Fibroblast of lung (primary cell): Measurements from ENCODE around the gene OGG1. TPM values are rescaled to one million over a fixed set of nuclear protein-coding genes. Genes with fewer than 3 reads are reported as not detected.
A peak's percentile ranks its signal among the peaks of the same experiment; 100 is the strongest.

Experiments used
- DNase-seq, 2 donors: peaks; one replicate each; pipeline versions ENCODE4 v3.0.0 to v3.0.0-alpha.2; 2010; ENCODE audit warnings: low read depth in 2 of 2
- H2AFZ ChIP-seq: 2 replicates; pipeline ENCODE4 v1.5.1; 2012; ENCODE audit warnings: low read length, control low read depth, inconsistent platforms
- H3K27ac ChIP-seq: 2 replicates; pipeline ENCODE4 v1.5.1; 2011; ENCODE audit warnings: low read length, control low read depth; ENCODE audit not compliant: insufficient read depth
- H3K27me3 ChIP-seq: 2 replicates; pipeline ENCODE4 v1.5.1; 2011; ENCODE audit warnings: mild to moderate bottlenecking, low read length; ENCODE audit not compliant: control insufficient read depth, insufficient read depth
- H3K36me3 ChIP-seq: 2 replicates; pipeline ENCODE4 v1.5.1; 2011; ENCODE audit warnings: low read length; ENCODE audit not compliant: control insufficient read depth, insufficient read depth
- H3K4me1 ChIP-seq: 2 replicates; pipeline ENCODE4 v1.5.1; 2011; ENCODE audit warnings: low read length; ENCODE audit not compliant: control insufficient read depth, insufficient read depth; ENCODE audit errors: extremely low read depth
- H3K4me2 ChIP-seq: 2 replicates; pipeline ENCODE4 v1.5.1; 2011; ENCODE audit warnings: low read length, control low read depth; ENCODE audit not compliant: insufficient read depth; ENCODE audit errors: extremely low read depth
- H3K4me3 ChIP-seq, 4 experiments: fragments of 200-600 bp in 1 of 4; sonication (generic) in 1 of 4; replicated peaks in 1 of 4; 2 replicates each; pipeline ENCODE4 v1.5.1; 2011 to 2016; ENCODE audit warnings: low read length in 4 of 4, low read depth in 3 of 4, mild to moderate bottlenecking in 3 of 4, control low read depth in 2 of 4, inconsistent platforms in 1 of 4, mixed read lengths in 1 of 4; ENCODE audit not compliant: insufficient read depth in 1 of 4; ENCODE audit errors: control extremely low read depth in 1 of 4
- H3K79me2 ChIP-seq: 2 replicates; pipeline ENCODE4 v1.5.1; 2012; ENCODE audit warnings: mild to moderate bottlenecking, low read length, inconsistent platforms; ENCODE audit not compliant: control insufficient read depth, insufficient read depth
- H3K9ac ChIP-seq: 2 replicates; pipeline ENCODE4 v1.5.1; 2011; ENCODE audit warnings: mild to moderate bottlenecking, low read length, control low read depth; ENCODE audit not compliant: insufficient read depth
- H3K9me3 ChIP-seq: 2 replicates; pipeline ENCODE4 v1.5.1; 2012; ENCODE audit warnings: low read depth, low read length; ENCODE audit not compliant: control insufficient read depth, insufficient read depth
- H4K20me1 ChIP-seq: 2 replicates; pipeline ENCODE4 v1.5.1; 2011; ENCODE audit warnings: low read length; ENCODE audit not compliant: control insufficient read depth, insufficient read depth; ENCODE audit errors: extremely low read depth
- EZH2 ChIP-seq: IDR thresholded peaks from 2 replicates; pipeline ENCODE4 v1.5.1; 2012; ENCODE audit warnings: low read length, control low read depth, mild to moderate bottlenecking; ENCODE audit errors: missing control alignments
- polyA plus RNA-seq, 2 donors: library from polyadenylated mRNA; depleted of rRNA in 1 of 2; stranded (reverse) in 1 of 2; unstranded in 1 of 2; fragments of >200 nt; gene quantifications; 2 replicates each; pipeline ENCODE4 v1.2.1, GENCODE V29; 2011 to 2012; ENCODE audit warnings: missing spikeins in 1 of 2
- total RNA-seq: library from RNA; depleted of rRNA; stranded (reverse); fragments of >200 nt; gene quantifications from 2 replicates; pipeline ENCODE4 v1.2.1, GENCODE V29; 2014
- TF ChIP-seq, protein P1 (sequence below), 2 donors: IDR thresholded peaks in 1 of 2; conservative IDR thresholded peaks in 1 of 2; 1 replicate in 1 of 2; 2 replicates in 1 of 2; pipeline ENCODE4 v1.5.1; 2011 to 2012; ENCODE audit warnings: low read length in 2 of 2, control low read depth in 1 of 2, inconsistent platforms in 1 of 2, low read depth in 1 of 2, mild to moderate bottlenecking in 1 of 2

The OGG1 gene
- total and polyA plus RNA-seq, 2 donors (not counting 1 experiment from before 2014, with no cell fraction given) = 20.1 to 24.4 TPM

DNA sequence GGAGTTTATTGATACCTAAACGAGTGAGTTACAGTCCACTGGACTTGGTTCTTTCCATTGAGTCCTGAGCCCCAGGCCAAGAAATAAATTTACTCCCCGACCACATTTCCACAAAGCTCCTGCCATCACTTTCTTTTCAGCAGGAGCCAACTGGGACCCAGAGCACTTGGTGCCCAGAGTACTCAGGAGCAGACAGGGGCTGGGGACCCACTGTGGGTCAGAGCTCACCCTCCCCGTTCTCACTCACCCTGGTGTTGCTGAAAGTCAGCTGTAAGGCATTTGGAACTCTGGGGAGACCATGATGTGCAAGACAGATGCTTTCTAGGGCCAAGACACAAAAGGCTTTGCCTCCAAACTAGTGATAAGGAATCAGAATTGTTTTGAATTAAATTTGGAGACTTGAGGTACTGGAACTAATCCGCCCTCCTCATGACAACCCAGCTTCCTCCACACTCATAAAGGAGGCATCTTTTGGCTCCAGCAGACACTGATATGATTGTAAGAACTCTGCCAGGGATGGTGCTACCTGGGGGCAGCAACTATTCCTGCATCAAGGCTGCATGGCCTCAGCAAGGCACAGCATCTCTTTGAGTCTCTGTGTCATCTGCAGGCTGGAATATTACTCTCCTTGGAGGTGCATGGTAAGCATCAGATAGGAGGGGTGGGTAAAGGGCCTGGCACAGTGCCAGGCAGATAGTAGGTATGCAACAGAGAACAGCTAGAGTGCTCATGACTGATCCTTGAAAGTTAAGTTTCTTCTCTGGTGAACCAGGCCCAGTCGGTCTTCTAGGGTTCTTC is 27.3 kb downstream of the OGG1 start:
- Histone ChIP-seq H3K4me1 (peaks cover 2% of the 10 kb centered on the region), H3K4me2 (no peak overlapping the region), H3K9ac (no peak overlapping the region), H3K4me3 (no peak overlapping the region), H3K27me3 (no peaks in the 10 kb centered on the region), H3K36me3 (peaks cover 7% of the 10 kb centered on the region), H2AFZ (no peak overlapping the region), H4K20me1 (no peaks in the 10 kb centered on the region), H3K9me3 (no peaks in the 10 kb centered on the region), H3K27ac (no peak overlapping the region), H3K79me2 (no peaks in the 10 kb centered on the region)
- TF ChIP-seq EZH2 = no peak
- TF ChIP-seq, protein P1, sequence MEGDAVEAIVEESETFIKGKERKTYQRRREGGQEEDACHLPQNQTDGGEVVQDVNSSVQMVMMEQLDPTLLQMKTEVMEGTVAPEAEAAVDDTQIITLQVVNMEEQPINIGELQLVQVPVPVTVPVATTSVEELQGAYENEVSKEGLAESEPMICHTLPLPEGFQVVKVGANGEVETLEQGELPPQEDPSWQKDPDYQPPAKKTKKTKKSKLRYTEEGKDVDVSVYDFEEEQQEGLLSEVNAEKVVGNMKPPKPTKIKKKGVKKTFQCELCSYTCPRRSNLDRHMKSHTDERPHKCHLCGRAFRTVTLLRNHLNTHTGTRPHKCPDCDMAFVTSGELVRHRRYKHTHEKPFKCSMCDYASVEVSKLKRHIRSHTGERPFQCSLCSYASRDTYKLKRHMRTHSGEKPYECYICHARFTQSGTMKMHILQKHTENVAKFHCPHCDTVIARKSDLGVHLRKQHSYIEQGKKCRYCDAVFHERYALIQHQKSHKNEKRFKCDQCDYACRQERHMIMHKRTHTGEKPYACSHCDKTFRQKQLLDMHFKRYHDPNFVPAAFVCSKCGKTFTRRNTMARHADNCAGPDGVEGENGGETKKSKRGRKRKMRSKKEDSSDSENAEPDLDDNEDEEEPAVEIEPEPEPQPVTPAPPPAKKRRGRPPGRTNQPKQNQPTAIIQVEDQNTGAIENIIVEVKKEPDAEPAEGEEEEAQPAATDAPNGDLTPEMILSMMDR (conservative IDR thresholded peaks at IDR 0.05 in 1 of 2, IDR thresholded peaks at IDR 0.05 in 1 of 2; ENCODE audit: low read depth in 1 of 2, low read length in 2 of 2) = no peak
- no peak for DNase-seq

DNA sequence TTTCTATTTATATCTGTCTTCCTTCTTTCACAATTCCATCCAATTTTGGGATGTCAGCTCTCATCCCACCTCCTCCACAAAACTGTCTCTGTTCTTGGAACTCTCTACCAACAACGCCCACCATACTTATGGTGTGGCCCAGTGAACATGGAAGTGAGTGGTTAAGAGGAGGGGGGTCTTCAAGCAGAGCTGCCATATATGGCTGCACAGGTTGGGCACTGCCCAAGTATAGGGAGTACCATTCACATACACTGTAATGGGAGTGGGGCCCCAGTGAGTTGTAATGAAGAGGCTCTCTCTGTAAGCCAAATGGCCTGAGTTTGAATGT is 27.9 kb downstream of the OGG1 start:
- no peak overlapping the region for H3K4me2 ChIP-seq
- H3K9me3 ChIP-seq = no peaks in the 10 kb centered on the region
- no peak overlapping the region for H3K4me3 ChIP-seq
- no peak for DNase-seq
- H3K4me1 ChIP-seq = peaks cover 2% of the 10 kb centered on the region
- H2AFZ ChIP-seq = no peak overlapping the region
- no peaks in the 10 kb centered on the region for H4K20me1 ChIP-seq
- TF ChIP-seq, protein P1 (conservative IDR thresholded peaks at IDR 0.05 in 1 of 2, IDR thresholded peaks at IDR 0.05 in 1 of 2; ENCODE audit: low read depth in 1 of 2, low read length in 2 of 2) = no peak
- TF ChIP-seq EZH2 = no peak
- H3K79me2 ChIP-seq = no peaks in the 10 kb centered on the region
- no peaks in the 10 kb centered on the region for H3K27me3 ChIP-seq
- H3K9ac ChIP-seq = no peak overlapping the region
- H3K36me3 ChIP-seq = peaks cover 8% of the 10 kb centered on the region
- H3K27ac ChIP-seq = no peak overlapping the region

DNA sequence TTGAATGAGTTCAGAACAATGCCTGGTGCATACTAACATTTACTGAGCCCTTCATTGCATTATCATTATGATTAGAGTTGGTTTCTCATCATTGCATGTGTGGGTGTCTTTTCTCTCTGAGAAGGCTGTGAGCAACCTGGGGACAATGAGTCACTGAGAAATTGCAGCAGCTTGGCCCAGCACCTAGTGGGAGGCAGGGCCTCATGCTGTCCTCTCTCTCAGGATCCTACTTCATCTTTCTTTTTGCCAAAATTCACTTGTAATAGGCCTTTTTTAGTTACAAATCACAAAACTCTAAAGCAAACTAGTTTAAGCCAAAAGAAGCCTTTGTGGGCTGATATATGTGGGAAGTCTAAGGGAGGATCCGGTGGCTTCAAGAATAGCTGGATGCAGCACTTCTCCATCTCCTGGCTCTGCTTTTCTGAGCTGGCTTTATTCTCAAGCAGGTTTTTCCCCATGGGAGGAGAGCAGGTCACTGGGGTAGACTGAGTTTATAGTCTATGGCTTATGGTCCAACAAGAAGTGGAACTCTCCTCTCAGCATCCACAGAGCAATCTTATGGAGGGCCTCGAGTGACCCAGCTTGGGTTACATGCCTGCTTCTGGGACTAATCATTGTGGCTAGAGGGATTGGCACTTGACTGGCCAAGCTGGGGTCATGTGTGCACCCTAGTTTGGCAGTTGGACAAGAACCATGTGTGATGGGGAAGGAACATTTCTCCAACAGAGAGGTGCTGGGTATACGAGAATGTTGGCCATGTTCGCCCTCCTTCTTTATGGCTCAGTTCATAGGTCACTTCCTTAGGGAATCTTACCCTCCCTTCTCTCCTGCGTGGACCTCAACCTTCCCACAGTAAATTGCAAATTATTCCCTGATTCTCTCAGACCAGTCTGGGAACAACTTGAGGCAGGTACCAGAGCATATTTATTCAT is 28.7 kb downstream of the OGG1 start:
- no peaks in the 10 kb centered on the region for H3K79me2 ChIP-seq
- H3K27ac ChIP-seq = no peak overlapping the region
- peaks cover 2% of the 10 kb centered on the region for H3K4me1 ChIP-seq
- H3K9ac ChIP-seq = no peak overlapping the region
- no peaks in the 10 kb centered on the region for H3K9me3 ChIP-seq
- H3K4me3 ChIP-seq = no peak overlapping the region
- H3K27me3 ChIP-seq = no peaks in the 10 kb centered on the region
- H2AFZ ChIP-seq = no peak overlapping the region
- DNase-seq = peak; percentile 52 to 76
- no peak overlapping the region for H3K4me2 ChIP-seq
- TF ChIP-seq EZH2 = no peak
- TF ChIP-seq, protein P1 (conservative IDR thresholded peaks at IDR 0.05 in 1 of 2, IDR thresholded peaks at IDR 0.05 in 1 of 2; ENCODE audit: low read depth in 1 of 2, low read length in 2 of 2) = no peak
- H3K36me3 ChIP-seq = peaks cover 8% of the 10 kb centered on the region
- H4K20me1 ChIP-seq = no peaks in the 10 kb centered on the region
